HG02852 (cell line): ENCODE measurements around the gene SH3BP2.

ENCODE experiments used
- ATAC-seq: cut with Tn5 transposase; IDR thresholded peaks from one replicate; pipeline ENCODE4 v1.9.1; 2021; ENCODE audit warnings: mild to moderate bottlenecking, moderate library complexity; ENCODE audit not compliant: unreplicated experiment

SH3BP2 gene

DNA sequence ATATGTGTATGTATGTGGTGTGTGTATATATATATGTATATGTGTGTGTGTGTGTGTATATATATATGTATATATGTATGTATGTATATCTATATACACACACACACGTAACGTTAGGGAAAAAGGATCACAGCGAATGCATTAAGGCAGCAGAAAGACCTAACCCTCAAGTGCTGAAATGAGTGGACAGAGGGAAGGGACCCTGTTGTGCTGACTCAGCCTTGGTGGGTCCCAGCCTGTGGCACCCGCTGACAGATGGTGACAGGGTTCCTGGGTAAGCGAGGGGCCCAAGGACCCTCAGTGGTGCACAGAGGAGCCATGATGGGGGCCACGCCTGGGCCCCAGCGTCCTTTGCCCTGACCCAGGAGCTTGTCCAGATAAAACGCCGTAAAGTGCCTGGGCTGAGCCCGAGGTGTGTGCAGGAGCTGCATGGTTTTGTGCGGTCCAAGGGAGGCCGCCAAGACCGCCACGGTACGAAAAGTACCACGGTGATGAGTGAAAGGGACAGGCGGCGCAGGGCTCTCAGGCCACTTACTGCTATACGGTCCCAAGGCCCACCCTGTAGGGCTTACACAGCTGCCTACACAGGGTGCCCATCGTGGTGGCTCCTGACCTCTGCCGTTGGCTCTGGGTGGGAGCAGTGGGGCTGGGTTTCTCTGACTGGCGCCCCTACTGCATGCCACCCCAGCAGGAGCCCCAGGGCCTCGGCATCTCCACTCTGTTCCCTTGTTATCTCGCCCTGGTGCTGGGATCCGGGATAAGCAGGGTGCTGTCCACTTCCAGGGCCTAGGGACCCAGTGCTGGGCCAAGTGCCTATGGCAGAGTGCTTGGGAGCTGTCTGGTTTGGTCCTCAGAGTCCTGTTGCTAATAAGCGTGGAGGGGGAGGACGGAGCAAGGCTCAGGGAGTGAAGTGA is 10.0 kb downstream of the SH3BP2 start:
- no peak for ATAC-seq

DNA sequence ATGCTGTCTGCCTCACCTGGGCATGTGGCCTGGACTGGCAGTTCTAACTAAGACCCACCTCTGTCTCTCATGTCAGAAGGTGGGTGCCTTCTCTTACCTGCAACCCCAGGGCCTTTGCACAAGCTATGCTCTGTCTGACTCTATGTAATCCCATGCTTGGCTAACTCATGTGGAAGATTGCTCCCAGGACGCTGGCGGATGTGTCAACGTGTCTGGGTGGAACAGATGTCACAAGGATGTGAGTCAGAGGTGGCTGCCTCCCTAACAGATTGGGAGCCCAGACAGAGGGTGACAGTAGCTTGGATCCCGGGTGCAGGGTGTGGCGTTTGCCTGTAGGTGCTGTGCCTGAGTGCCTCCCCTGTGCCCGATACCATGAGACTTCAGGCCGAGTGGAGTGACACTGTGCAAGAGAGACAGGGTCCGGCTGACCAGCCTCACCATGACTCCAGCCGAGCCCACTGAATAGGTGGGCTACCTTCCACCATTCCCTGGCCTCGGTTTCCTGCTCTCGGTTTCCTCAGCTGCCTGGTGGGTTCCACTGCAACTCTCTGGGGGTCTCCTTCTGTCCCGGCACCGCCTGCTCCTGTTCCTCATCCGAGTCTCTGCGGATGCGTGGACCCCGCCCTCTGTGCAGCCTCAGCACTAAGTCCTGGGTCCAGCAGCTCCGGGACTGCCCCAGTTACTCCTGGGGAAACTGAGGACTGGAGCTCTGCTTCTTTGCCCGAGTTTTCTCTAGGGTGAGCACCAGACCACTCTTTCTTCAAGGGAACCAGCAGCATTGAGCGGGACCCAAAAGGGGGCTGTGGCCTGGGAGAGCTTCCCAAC is 11.0 kb downstream of the SH3BP2 start:
- no peak for ATAC-seq

- ATAC-seq: no peak
These were observed 11.6 kb downstream of the SH3BP2 start for GRCh38 chr4:2804449-2804972.

GRCh38 chr4:2804973-2805501 is 12.2 kb downstream of the SH3BP2 start:
- no peak for ATAC-seq

- ATAC-seq: no peak
These were observed 13.0 kb downstream of the SH3BP2 start for GRCh38 chr4:2805712-2806389.

- ATAC-seq: no peak
These were observed 13.8 kb downstream of the SH3BP2 start for GRCh38 chr4:2806390-2807355.

DNA sequence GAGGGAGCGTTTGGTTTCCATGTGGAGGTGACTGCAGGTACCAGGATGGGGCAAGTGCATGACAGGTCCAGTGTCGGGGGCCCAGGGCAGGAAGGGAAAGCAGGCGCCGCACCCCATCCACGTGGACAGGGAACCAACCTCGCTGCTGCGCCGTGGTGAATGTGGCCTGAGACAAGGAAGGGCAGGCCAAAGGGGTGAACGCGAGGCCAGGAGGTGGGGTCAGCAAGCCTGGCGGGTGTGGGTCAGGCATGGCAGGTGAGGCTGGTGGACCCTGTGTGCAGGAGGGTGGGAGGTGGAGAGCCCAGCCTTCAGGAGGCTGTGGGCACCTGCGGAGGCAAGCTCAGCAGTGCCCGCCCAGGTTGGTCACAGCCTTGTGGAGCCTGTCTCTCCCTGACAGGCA is 14.7 kb downstream of the SH3BP2 start:
- ATAC-seq: no peak

DNA sequence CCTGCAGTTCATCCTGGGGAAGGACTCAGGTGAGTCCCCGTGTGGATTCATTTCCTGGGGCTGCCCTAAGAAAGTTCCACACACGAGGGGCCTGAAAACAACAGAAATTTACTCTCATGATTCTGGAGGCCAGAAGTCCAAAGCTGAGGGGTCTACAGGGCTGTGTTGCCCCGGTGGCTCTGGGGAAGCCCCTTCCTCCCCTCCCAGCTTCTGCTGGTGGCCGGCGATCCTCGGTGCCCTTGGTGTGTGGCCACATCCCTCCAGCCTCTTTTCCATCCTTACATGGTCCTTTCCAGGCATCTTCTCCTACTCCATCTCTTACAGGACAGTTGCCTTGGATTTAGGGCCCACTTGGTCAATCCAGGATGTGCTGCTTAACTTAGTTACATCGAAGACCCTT is 15.1 kb downstream of the SH3BP2 start:
- no peak for ATAC-seq

DNA sequence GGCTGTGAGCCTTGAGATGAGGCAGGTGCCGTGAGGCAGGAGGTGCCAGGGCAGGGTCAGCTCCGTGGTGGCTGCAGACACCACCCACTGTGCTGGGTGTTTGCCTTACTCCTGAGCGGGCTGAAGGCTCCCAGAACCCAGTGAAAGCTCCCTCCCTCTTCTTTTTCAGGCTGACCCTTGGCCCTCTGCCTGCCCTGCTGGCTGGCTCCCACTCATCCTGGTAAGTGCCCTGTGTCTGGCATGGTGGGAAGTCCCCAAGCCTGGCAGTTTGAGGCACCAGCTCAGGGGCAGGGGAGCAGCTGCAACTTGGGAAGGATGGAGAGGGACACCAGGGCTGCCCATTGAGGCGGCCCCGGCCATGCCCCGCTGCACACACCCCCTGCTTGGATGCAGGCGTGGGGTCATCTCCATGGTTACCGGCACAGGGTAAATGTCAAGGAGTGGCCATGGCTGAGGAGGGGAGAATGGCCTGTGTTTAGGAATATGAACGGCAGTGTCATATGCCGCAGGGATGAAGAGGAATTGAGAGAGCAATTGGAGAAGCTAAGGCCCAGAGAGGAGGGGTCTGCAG is 16.8 kb downstream of the SH3BP2 start:
- ATAC-seq: no peak

GRCh38 chr4:2810388-2810787 is 17.5 kb downstream of the SH3BP2 start:
- no peak for ATAC-seq

- peak; percentile 44 for ATAC-seq
These were observed 19.1 kb downstream of the SH3BP2 start for GRCh38 chr4:2811830-2812611.

GRCh38 chr4:2812612-2813354 is 19.9 kb downstream of the SH3BP2 start:
- ATAC-seq: peak; percentile 28

- no peak for ATAC-seq
These were observed 20.8 kb downstream of the SH3BP2 start for GRCh38 chr4:2813446-2814405.

GRCh38 chr4:2814627-2815270 is 21.9 kb downstream of the SH3BP2 start:
- ATAC-seq: no peak

DNA sequence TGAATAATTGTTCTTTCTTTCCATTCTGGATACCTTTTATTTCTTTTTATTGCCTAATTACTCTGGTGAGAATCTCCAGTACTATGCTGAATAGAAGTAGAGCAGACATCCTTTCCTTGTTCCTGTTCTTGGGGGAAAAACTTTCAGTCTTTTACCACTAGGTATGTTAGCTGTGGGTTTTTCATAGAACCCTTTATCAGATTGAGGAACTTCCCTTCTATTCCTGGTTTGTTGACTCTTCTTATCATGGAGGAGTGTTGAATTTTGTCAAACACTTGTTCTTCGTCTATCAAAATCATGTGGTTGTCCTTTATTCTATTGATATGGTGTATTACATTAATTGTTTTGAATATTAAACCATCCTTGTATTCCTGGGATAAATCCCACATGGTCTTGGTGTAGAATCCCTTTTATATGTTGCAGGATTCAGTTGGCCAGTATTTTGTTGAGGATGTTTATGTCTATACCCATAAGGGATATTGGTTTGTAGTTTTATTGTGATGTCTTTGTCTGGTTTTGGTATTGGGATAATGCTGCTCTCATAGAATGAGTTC is 23.6 kb downstream of the SH3BP2 start:
- ATAC-seq: no peak

DNA sequence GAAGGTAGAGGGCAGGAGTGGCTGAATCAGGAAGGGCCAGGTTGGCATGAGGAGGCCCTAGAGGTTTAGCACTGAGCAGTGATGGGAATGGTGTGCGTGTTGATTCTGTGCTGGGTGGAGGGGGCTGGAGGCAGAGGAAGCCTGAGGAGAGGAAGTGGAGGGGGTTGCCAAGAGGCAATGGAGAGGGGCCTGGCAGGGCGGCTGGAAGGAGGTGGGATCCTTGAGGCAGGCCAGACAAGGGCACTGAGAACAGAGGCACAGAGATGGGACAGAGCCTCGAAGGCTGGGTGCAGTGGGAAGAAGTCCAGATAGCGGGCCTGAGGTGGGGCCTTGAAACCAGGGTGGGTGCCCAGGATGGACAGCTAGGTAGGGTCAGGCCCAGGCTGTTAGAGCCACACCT is 24.3 kb downstream of the SH3BP2 start:
- ATAC-seq: no peak
